ENCODE results near the gene SCN3B. TPM values are rescaled to one million over a fixed set of nuclear protein-coding genes. Genes with fewer than 3 reads are reported as not detected.
A peak's percentile ranks its signal among the peaks of the same experiment; 100 is the strongest.
"Not testable (repeated sequence)": the region's sequence is repeated elsewhere in the genome, so short reads cannot be mapped to it uniquely, and the experiment has no call there.

Gene SCN3B
- total RNA-seq, 3 donors from 2014 or later, result 1.9 to 2.6 (median 1.9) TPM

GRCh38 chr11:123665306-123665705 is 10.9 kb upstream of the SCN3B start:
- intact Hi-C loops (cut with DNase I; ENCODE audit: low total_unique reads), result no loop called here
- TF ChIP-seq POLR2AphosphoS5 (IDR thresholded peaks at IDR 0.05) (no peak), POLR2A (IDR thresholded peaks at IDR 0.05) (no peak)
- TF ChIP-seq, protein P1, sequence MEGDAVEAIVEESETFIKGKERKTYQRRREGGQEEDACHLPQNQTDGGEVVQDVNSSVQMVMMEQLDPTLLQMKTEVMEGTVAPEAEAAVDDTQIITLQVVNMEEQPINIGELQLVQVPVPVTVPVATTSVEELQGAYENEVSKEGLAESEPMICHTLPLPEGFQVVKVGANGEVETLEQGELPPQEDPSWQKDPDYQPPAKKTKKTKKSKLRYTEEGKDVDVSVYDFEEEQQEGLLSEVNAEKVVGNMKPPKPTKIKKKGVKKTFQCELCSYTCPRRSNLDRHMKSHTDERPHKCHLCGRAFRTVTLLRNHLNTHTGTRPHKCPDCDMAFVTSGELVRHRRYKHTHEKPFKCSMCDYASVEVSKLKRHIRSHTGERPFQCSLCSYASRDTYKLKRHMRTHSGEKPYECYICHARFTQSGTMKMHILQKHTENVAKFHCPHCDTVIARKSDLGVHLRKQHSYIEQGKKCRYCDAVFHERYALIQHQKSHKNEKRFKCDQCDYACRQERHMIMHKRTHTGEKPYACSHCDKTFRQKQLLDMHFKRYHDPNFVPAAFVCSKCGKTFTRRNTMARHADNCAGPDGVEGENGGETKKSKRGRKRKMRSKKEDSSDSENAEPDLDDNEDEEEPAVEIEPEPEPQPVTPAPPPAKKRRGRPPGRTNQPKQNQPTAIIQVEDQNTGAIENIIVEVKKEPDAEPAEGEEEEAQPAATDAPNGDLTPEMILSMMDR (IDR thresholded peaks at IDR 0.05), result no peak

DNA sequence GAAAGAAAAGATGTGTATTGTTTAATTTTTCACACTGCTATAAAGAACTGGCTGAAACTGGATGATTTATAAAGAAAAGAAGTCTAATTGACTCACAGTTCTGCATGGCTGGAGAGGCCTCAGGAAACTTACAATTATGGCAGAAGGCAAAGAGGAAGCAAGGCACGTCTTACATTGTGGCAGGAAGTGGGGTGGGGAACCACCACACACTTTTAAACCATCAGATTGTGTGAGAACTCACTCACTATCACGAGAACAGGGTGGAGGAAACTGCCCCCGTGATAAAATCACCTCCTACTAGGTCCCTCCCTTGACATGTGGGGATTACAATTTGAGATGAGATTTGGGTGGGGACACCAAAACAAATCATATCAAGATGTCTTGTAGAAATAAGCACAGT is 5.5 kb upstream of the SCN3B start:
- intact Hi-C loops (cut with DNase I; ENCODE audit: low total_unique reads), result loop anchor here (10.0 kb wide), 1 partner anchor 1015 kb away; no protein-coding TSS in a partner anchor
- H3K27me3 ChIP-seq, result not testable (repeated sequence)

More at GRCh38 chr11:123665306-123665705, 10.9 kb upstream of the SCN3B start:
- Histone ChIP-seq H3K4me1 (no peaks in the 10 kb centered on the region), H3K27ac (no peak overlapping the region), H3K4me3 (no peak overlapping the region), H3K36me3 (no peaks in the 10 kb centered on the region), H3K9me3 (no peaks in the 10 kb centered on the region), H3K27me3 (no peaks in the 10 kb centered on the region)
- DNase-seq (ENCODE audit: low spot score in 2 of 2), result no peak

DNA sequence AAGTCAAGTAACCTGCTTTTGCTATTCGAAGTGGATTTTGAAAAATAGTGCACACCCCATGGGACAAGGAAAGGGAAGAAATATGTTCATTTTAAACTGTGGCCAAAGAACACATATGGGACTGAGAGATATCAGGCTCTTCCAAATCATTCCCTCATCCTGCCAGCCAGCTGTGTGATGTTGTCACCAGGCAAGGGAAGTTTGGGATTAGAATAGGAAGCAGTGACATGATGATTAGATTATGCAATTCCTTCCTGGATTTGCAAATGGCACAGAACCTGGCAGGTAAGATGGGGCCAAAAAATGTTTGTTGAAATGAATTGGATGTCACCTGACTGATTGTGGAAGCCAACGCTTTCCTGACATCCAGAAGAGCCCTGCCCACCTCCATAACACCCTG is 4.9 kb upstream of the SCN3B start:
- Histone ChIP-seq H3K4me3 (no peak overlapping the region), H3K27ac (no peak overlapping the region), H3K27me3 (no peaks in the 10 kb centered on the region), H3K9me3 (no peaks in the 10 kb centered on the region), H3K4me1 (no peaks in the 10 kb centered on the region), H3K36me3 (no peaks in the 10 kb centered on the region)
- intact Hi-C loops (cut with DNase I; ENCODE audit: low total_unique reads), result loop anchor here (10.0 kb wide), 1 partner anchor 1015 kb away; no protein-coding TSS in a partner anchor
- TF ChIP-seq POLR2A (IDR thresholded peaks at IDR 0.05) (no peak), POLR2AphosphoS5 (IDR thresholded peaks at IDR 0.05) (no peak)
- TF ChIP-seq, protein P1 (IDR thresholded peaks at IDR 0.05), result no peak
- DNase-seq (ENCODE audit: low spot score in 2 of 2), result no peak

More for the DNA sequence above, 5.5 kb upstream of the SCN3B start:
- not testable (repeated sequence) for H3K9me3 ChIP-seq; DNase-seq (ENCODE audit: low spot score in 2 of 2); H3K27ac ChIP-seq; H3K4me3 ChIP-seq; H3K36me3 ChIP-seq; H3K4me1 ChIP-seq

- Histone ChIP-seq H3K27ac (peak overlapping the region; percentile 66 to 74), H3K4me3 (peak overlapping the region; percentile 40 to 76 (median 62)), H3K36me3 (no peaks in the 10 kb centered on the region), H3K9me3 (no peaks in the 10 kb centered on the region), H3K27me3 (peaks cover 0 to 6% of the 10 kb centered on the region in 2 donors), H3K4me1 (no peaks in the 10 kb centered on the region)
- peak; percentile 24 to 56 for DNase-seq (ENCODE audit: low spot score in 2 of 2)
- intact Hi-C loops (cut with DNase I; ENCODE audit: low total_unique reads), result loop anchor here (10.0 kb wide), 1 partner anchor 1009 kb away; no protein-coding TSS in a partner anchor
- TF ChIP-seq, protein P1 (IDR thresholded peaks at IDR 0.05), result no peak
Measured at GRCh38 chr11:123653827-123654565, 428 bp downstream of the SCN3B start.

DNA sequence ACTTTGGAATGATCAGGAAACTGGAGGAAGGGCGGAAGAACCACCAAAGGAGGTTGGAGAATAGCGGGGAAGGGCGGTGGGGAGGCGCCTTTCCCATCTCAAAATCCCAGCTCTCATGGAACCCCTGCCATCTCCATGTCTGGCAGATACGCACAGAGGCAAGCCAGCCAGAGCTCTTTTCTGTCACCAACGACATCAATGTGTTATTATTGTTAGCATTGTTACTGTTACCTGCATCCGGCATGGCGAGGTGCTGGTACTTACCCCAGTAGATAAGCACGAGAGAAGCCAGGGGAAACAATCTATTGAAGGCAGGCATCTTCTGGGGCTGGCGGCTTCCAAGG is 969 bp downstream of the SCN3B start:
- Histone ChIP-seq H3K9me3 (no peaks in the 10 kb centered on the region), H3K4me3 (peak overlapping the region; percentile 40 to 76 (median 62)), H3K27ac (no peak overlapping the region), H3K4me1 (no peaks in the 10 kb centered on the region), H3K27me3 (peaks cover 0 to 6% of the 10 kb centered on the region in 2 donors), H3K36me3 (no peaks in the 10 kb centered on the region)
- TF ChIP-seq POLR2AphosphoS5 (IDR thresholded peaks at IDR 0.05) (no peak), POLR2A (IDR thresholded peaks at IDR 0.05) (no peak)
- TF ChIP-seq, protein P1 (IDR thresholded peaks at IDR 0.05), result no peak
- no peak for DNase-seq (ENCODE audit: low spot score in 2 of 2)
- intact Hi-C loops (cut with DNase I; ENCODE audit: low total_unique reads), result loop anchor here (10.0 kb wide), 1 partner anchor 1009 kb away; no protein-coding TSS in a partner anchor

Data from breast epithelium (tissue), 4 donors.